SU-DHL-6 (cell line): ENCODE measurements around the gene AURKAIP1.

Experiments
- CTCF ChIP-seq: fragments of 200-600 bp; sonication (generic); IDR thresholded peaks from one replicate; pipeline ENCODE4 v1.5.1; 2017; ENCODE audit warnings: antibody characterized with exemption, mild to moderate bottlenecking, low read length, moderate library complexity; ENCODE audit not compliant: insufficient read depth, poor library complexity, severe bottlenecking
- EZH2phosphoT487 ChIP-seq: fragments of 200-600 bp; sonication (generic), shearing (Covaris generic); conservative IDR thresholded peaks from 2 replicates; pipeline ENCODE4 v1.6.1; 2018; ENCODE audit warnings: mild to moderate bottlenecking, antibody characterized with exemption, low read length, moderate library complexity, mixed read lengths

- TF ChIP-seq CTCF (no peak), EZH2phosphoT487 (no peak)
Observed at GRCh38 chr1:1394116-1394515, 19.1 kb upstream of the AURKAIP1 start.
